Sigmoid colon (tissue), 7 donors: Measurements from ENCODE around the gene LPP. TPM values are rescaled to one million over a fixed set of nuclear protein-coding genes. Genes with fewer than 3 reads are reported as not detected.
A peak's percentile ranks its signal among the peaks of the same experiment; 100 is the strongest.

Experiments used
- DNase-seq: peaks from one replicate; pipeline ENCODE4 v3.0.0-alpha.2; 2019
- H3K27ac ChIP-seq, 4 donors: fragments of 200-600 bp; sonication (generic); one replicate each; pipeline ENCODE4 v1.5.1; 2016 to 2019; ENCODE audit warnings: mild to moderate bottlenecking in 1 of 4
- H3K27me3 ChIP-seq, 3 donors: fragments of 200-600 bp; sonication (generic); one replicate each; pipeline ENCODE4 v1.5.1; 2019; ENCODE audit warnings: mild to moderate bottlenecking in 1 of 3
- H3K36me3 ChIP-seq, 4 donors: fragments of 200-600 bp; sonication (generic); one replicate each; pipeline ENCODE4 v1.5.1; 2016 to 2019
- H3K4me1 ChIP-seq, 4 donors: fragments of 200-600 bp; sonication (generic); one replicate each; pipeline ENCODE4 v1.5.1; 2017 to 2019
- H3K4me3 ChIP-seq, 4 donors: fragments of 200-600 bp; sonication (generic); one replicate each; pipeline ENCODE4 v1.5.1; 2017 to 2019; ENCODE audit warnings: mild to moderate bottlenecking in 2 of 4, moderate library complexity in 1 of 4
- H3K9me3 ChIP-seq, 4 donors: fragments of 200-600 bp in 3 of 4; sonication (generic) in 3 of 4; one replicate each; pipeline versions ENCODE4 v1.5.1 to v1.6.1; 2013 to 2019
- CTCF ChIP-seq, 4 experiments: fragments of 450-650 bp in 3 of 4; fragments of 200-600 bp in 1 of 4; IDR thresholded peaks; one replicate each; pipeline ENCODE4 v1.5.1; 2016 to 2019; ENCODE audit warnings: antibody characterized with exemption in 4 of 4, mild to moderate bottlenecking in 3 of 4, moderate library complexity in 2 of 4
- EP300 ChIP-seq, 4 donors: sonication (generic); formaldehyde crosslinking; IDR thresholded peaks; one replicate each; pipeline ENCODE4 v1.6.1; 2017; ENCODE audit warnings: antibody characterized with exemption in 4 of 4
- POLR2A ChIP-seq, 2 donors: fragments of 450-650 bp; IDR thresholded peaks; one replicate each; pipeline ENCODE4 v1.6.1; 2016; ENCODE audit warnings: antibody characterized with exemption in 2 of 2, mild to moderate bottlenecking in 2 of 2, moderate library complexity in 2 of 2
- POLR2AphosphoS5 ChIP-seq, 4 donors: sonication (generic); formaldehyde crosslinking; IDR thresholded peaks; one replicate each; pipeline ENCODE4 v1.6.1; 2017; ENCODE audit warnings: antibody characterized with exemption in 4 of 4
- WGBS, 2 donors: extraction: QIAGEN DNeasy Blood & Tissue Kit; methylation state at CpG; one replicate each; pipeline ENCODE4 v1.1.7; 2013; 5-methylcytosine and 5-hydroxymethylcytosine counted together
- intact Hi-C: fragments of 100-400 bp; cut with DNase I; formaldehyde crosslinking; loops from one replicate; pipeline ENCODE4 v1.15.1; 2023
- polyA plus RNA-seq, 3 donors: library from polyadenylated mRNA; stranded (reverse); fragments of 200-250 nt; gene quantifications; one replicate each; pipeline ENCODE4 v1.2.3, GENCODE V29; 2013
- total RNA-seq, 4 donors: library from RNA; depleted of rRNA; stranded (reverse); fragments of >200 nt; gene quantifications; one replicate each; pipeline ENCODE4 v1.1.0, GENCODE V29; 2016
- donor health status: healthy with polysubstance abuse.
- donor health status: Bipolar disorder and iron deficiency.
- donor health status: healthy.

LPP gene
- total and polyA plus RNA-seq, 7 donors, result 5.3 to 1,773 (median 824) TPM

DNA sequence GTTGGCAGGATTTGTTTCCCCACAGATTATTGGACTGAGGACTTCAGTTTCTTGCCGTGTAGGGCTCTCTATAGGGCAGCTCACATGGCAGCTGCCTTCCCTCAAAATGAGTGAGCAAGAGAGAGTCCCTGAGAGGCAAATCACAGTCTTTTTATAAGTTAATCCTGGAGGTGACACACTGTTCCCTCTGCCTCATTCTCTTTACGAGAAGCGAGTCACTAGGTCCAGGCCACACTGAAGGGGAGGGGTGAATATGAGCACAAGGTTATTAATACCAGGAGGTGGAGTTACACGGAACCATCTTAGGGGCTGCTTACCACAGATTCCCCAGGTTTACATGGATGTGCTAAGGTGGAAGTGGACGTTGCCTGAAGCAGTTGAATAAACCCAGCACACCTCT lies 77.0 kb downstream of the LPP start:
- H3K36me3 ChIP-seq, result peaks cover 0 to 5% (median 0%) of the 10 kb centered on the region in 4 donors
- TF ChIP-seq POLR2A (IDR thresholded peaks at IDR 0.05), result no peak
- TF ChIP-seq EP300 (IDR thresholded peaks at IDR 0.05), result peak; percentile 50 to 92 (median 86)
- TF ChIP-seq CTCF (IDR thresholded peaks at IDR 0.05), result no peak
- TF ChIP-seq POLR2AphosphoS5 (IDR thresholded peaks at IDR 0.05), result peak; percentile 53 to 82 (median 63)
- intact Hi-C loops, result no loop called here
- peak; percentile 75 for DNase-seq
- no peaks in the 10 kb centered on the region for H3K27me3 ChIP-seq
- H3K27ac ChIP-seq, result peak overlapping the region; percentile 74 to 97 (median 93)
- WGBS, 2 donors, result 82 to 85% methylated on average over 5 of the region's 5 CpGs
- H3K4me1 ChIP-seq, result peaks cover 0 to 95% (median 87%) of the 10 kb centered on the region in 4 donors
- H3K4me3 ChIP-seq, result no peak overlapping the region
- H3K9me3 ChIP-seq, result no peaks in the 10 kb centered on the region

GRCh38 chr3:188231456-188231855 lies 77.5 kb downstream of the LPP start:
- DNase-seq, result peak; percentile 71
- peaks cover 0 to 5% (median 0%) of the 10 kb centered on the region in 4 donors for H3K36me3 ChIP-seq
- H3K4me1 ChIP-seq, result peaks cover 0 to 94% (median 85%) of the 10 kb centered on the region in 4 donors
- intact Hi-C loops, result no loop called here
- TF ChIP-seq EP300 (IDR thresholded peaks at IDR 0.05), result no peak
- no peak for TF ChIP-seq CTCF (IDR thresholded peaks at IDR 0.05)
- no peak for TF ChIP-seq POLR2AphosphoS5 (IDR thresholded peaks at IDR 0.05)
- TF ChIP-seq POLR2A (IDR thresholded peaks at IDR 0.05), result no peak
- 96 to 97% methylated on average over 8 of the region's 8 CpGs for WGBS, 2 donors
- no peaks in the 10 kb centered on the region for H3K9me3 ChIP-seq
- no peaks in the 10 kb centered on the region for H3K27me3 ChIP-seq
- H3K27ac ChIP-seq, result peak overlapping the region; percentile 74 to 97 (median 93)
- no peak overlapping the region for H3K4me3 ChIP-seq

DNA sequence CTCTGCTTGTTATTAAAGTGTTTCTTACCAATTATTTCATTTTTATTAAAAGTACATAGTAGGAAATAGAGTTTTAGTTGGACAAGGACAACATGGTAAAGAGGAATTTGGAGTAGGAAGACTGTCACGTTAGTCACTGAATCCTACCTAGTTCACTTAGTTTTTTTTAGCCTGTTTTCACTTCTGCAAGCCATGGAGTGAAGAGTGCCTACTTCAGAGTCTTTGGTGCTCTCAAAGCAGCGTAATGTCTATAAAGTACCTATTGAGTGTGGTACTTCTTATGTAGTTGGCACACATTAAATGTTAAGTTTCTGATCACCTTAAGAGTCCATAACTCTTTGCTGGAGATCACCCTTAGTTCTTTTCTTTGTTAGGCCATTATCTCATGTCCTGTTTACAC lies 78.7 kb downstream of the LPP start:
- WGBS, 2 donors, result 64 to 77% methylated on average over 2 of the region's 2 CpGs
- TF ChIP-seq POLR2AphosphoS5 (IDR thresholded peaks at IDR 0.05) (no peak), POLR2A (IDR thresholded peaks at IDR 0.05) (no peak), CTCF (IDR thresholded peaks at IDR 0.05) (no peak), EP300 (IDR thresholded peaks at IDR 0.05) (no peak)
- intact Hi-C loops, result no loop called here
- H3K27ac ChIP-seq, result peak overlapping the region; percentile 74 to 97 (median 93)
- H3K36me3 ChIP-seq, result peaks cover 0 to 5% (median 0%) of the 10 kb centered on the region in 4 donors
- H3K4me1 ChIP-seq, result peaks cover 0 to 97% (median 85%) of the 10 kb centered on the region in 4 donors
- H3K9me3 ChIP-seq, result no peaks in the 10 kb centered on the region
- no peak overlapping the region for H3K4me3 ChIP-seq
- DNase-seq, result no peak
- H3K27me3 ChIP-seq, result no peaks in the 10 kb centered on the region

- Histone ChIP-seq H3K4me3 (no peak overlapping the region), H3K4me1 (peaks cover 0 to 97% (median 86%) of the 10 kb centered on the region in 4 donors), H3K9me3 (no peaks in the 10 kb centered on the region), H3K36me3 (peaks cover 0 to 5% (median 0%) of the 10 kb centered on the region in 4 donors), H3K27ac (peak overlapping the region; percentile 74 to 97 (median 93)), H3K27me3 (no peaks in the 10 kb centered on the region)
- TF ChIP-seq POLR2AphosphoS5 (IDR thresholded peaks at IDR 0.05), result peak in 2 of 4 donors; percentile 8 to 18
- no peak for TF ChIP-seq CTCF (IDR thresholded peaks at IDR 0.05)
- DNase-seq, result no peak
- WGBS, 2 donors, result 75 to 81% methylated on average over 1 of the region's 1 CpG
- intact Hi-C loops, result no loop called here
Measured at GRCh38 chr3:188233320-188233719, 79.4 kb downstream of the LPP start.

DNA sequence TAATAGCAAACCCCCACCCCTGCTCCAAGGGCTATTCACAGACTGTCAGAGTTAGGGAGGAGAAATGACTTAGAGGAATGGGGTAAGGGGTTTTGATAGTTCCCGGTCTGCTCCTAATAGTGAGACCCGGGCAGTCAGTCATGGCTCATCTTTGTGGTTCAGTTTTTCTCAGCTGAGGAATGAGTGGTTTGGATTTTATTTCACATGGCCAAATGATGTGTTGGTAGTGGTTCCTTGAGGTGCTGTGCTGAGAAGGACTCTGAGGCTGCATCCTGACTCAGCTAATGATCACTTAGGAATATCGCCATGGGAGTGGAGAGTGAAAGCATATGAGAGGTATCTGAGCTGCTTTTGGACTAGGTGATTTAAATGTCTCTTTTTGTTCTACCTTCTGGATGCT lies 80.2 kb downstream of the LPP start:
- DNase-seq, result no peak
- TF ChIP-seq POLR2A (IDR thresholded peaks at IDR 0.05) (no peak), EP300 (IDR thresholded peaks at IDR 0.05) (no peak), CTCF (IDR thresholded peaks at IDR 0.05) (no peak), POLR2AphosphoS5 (IDR thresholded peaks at IDR 0.05) (no peak)
- intact Hi-C loops, result no loop called here
- Histone ChIP-seq H3K36me3 (peaks cover 0 to 2% (median 0%) of the 10 kb centered on the region in 4 donors), H3K4me3 (no peak overlapping the region), H3K9me3 (no peaks in the 10 kb centered on the region), H3K4me1 (peaks cover 0 to 97% (median 86%) of the 10 kb centered on the region in 4 donors), H3K27me3 (no peaks in the 10 kb centered on the region), H3K27ac (peak overlapping the region; percentile 74 to 97 (median 93))
- 95 to 99% methylated on average over 3 of the region's 3 CpGs for WGBS, 2 donors
